Measurements from ENCODE around the gene DEUP1. TPM values are rescaled to one million over a fixed set of nuclear protein-coding genes. Genes with fewer than 3 reads are reported as not detected.

Gene DEUP1
- total RNA-seq, 1 experiment from 2014 or later = 0.44 TPM

- TF ChIP-seq ZNF532 (CRISPR knock-in tag; IDR thresholded peaks at IDR 0.05; ENCODE audit: borderline replicate concordance) (no peak), ZNF512 (CRISPR knock-in tag; IDR thresholded peaks at IDR 0.05; ENCODE audit: borderline replicate concordance) (no peak), MYBL2 (CRISPR knock-in tag; IDR thresholded peaks at IDR 0.05) (no peak), IRF2 (CRISPR knock-in tag; IDR thresholded peaks at IDR 0.05; ENCODE audit: borderline replicate concordance, low read depth) (no peak), PREB (CRISPR knock-in tag; IDR thresholded peaks at IDR 0.05; ENCODE audit: borderline replicate concordance) (no peak)
Measured at GRCh38 chr11:93288767-93289166, 41.8 kb upstream of the DEUP1 start (continued).

GRCh38 chr11:93289782-93290463 lies 40.6 kb upstream of the DEUP1 start:
- ATAC-seq = no peak
- POLR2A ChIA-PET = no interaction called here
- H3K27ac Mint-ChIP-seq = no peak overlapping the region

More at GRCh38 chr11:93289782-93290463, 40.6 kb upstream of the DEUP1 start:
- no peaks in the 10 kb centered on the region for H3K27me3 Mint-ChIP-seq (ENCODE audit: low read depth)
- CTCF ChIA-PET = no interaction called here
- no peak for TF ChIP-seq ZNF281 (CRISPR knock-in tag; IDR thresholded peaks at IDR 0.05)
- no peak for TF ChIP-seq AFF4 (CRISPR knock-in tag; IDR thresholded peaks at IDR 0.05; ENCODE audit: borderline replicate concordance)
- no peak for TF ChIP-seq ZNF423 (CRISPR knock-in tag; IDR thresholded peaks at IDR 0.05)
- TF ChIP-seq AR (CRISPR knock-in tag; IDR thresholded peaks at IDR 0.05) = no peak
- no peak for TF ChIP-seq FOXJ3 (CRISPR knock-in tag; IDR thresholded peaks at IDR 0.05; ENCODE audit: borderline replicate concordance)
- H3K4me1 Mint-ChIP-seq = no peaks in the 10 kb centered on the region
- H3K9me3 Mint-ChIP-seq = peaks cover 5% of the 10 kb centered on the region
- no peak overlapping the region for H3K4me3 Mint-ChIP-seq
- DNase-seq (ENCODE audit: low spot score) = no peak
- no peaks in the 10 kb centered on the region for H3K36me3 Mint-ChIP-seq
